Kidney (tissue), 22 donors: ENCODE data around the gene LRRK1. TPM values are rescaled to one million over a fixed set of nuclear protein-coding genes. Genes with fewer than 3 reads are reported as not detected.

ENCODE experiments used
- DNase-seq, 5 donors: peaks; one replicate each; pipeline ENCODE4 v3.0.0-alpha.2; 2013 to 2020
- FAIRE-seq: peaks from 2 replicates; lab custom pipeline; 2012; peaks lifted over from hg19 to GRCh38; lab: Jason Lieb, UNC
- H3K27ac ChIP-seq, 2 donors: one replicate each; pipeline ENCODE4 v1.7.0; 2013; ENCODE audit warnings: low read depth in 2 of 2, low read length in 2 of 2, inconsistent platforms in 1 of 2
- H3K27me3 ChIP-seq: one replicate; pipeline ENCODE4 v1.7.1; 2013; ENCODE audit warnings: low read length, inconsistent platforms; ENCODE audit not compliant: control insufficient read depth, insufficient read depth
- H3K36me3 ChIP-seq, 3 donors: one replicate each; pipeline versions ENCODE4 v1.7.0 to v1.7.1; 2013; ENCODE audit warnings: low read length in 3 of 3, control low read depth in 1 of 3, inconsistent platforms in 1 of 3; ENCODE audit not compliant: insufficient read depth in 3 of 3, control insufficient read depth in 2 of 3
- H3K4me1 ChIP-seq, 3 donors: one replicate each; pipeline versions ENCODE4 v1.7.0 to v1.7.1; 2013; ENCODE audit warnings: low read length in 3 of 3, inconsistent platforms in 1 of 3, low read depth in 1 of 3; ENCODE audit not compliant: control insufficient read depth in 2 of 3, insufficient read depth in 2 of 3
- H3K4me3 ChIP-seq, 3 donors: one replicate each; pipeline versions ENCODE4 v1.7.0 to v1.8.1; 2013; ENCODE audit warnings: low read length in 3 of 3, control low read depth in 1 of 3, inconsistent platforms in 1 of 3
- H3K9ac ChIP-seq, 3 donors: one replicate each; pipeline versions ENCODE4 v1.7.0 to v1.7.1; 2013; ENCODE audit warnings: low read length in 3 of 3, control low read depth in 1 of 3, inconsistent platforms in 1 of 3
- H3K9me3 ChIP-seq, 3 donors: one replicate each; pipeline versions ENCODE4 v1.7.0 to v1.7.1; 2013; ENCODE audit warnings: low read length in 3 of 3, control low read depth in 1 of 3, inconsistent platforms in 1 of 3; ENCODE audit not compliant: control insufficient read depth in 2 of 3, insufficient read depth in 1 of 3
- intact Hi-C: fragments of 100-400 bp; cut with DNase I; formaldehyde crosslinking; loops from one replicate; pipeline ENCODE4 v1.11.1; 2022
- long read RNA-seq, 10 donors: library from polyadenylated mRNA in 1 of 10; unstranded in 1 of 10; transcript quantifications; one replicate each; pipeline ENCODE4 v2.0.0 and lab custom pipeline, GENCODE V29; 2021 to 2026
- polyA plus RNA-seq: library from polyadenylated mRNA; stranded (reverse); fragments of 350-450 nt; fragmentation: Illumina TruSeq; extraction: RNeasy Lipid Tissue Mini Kit (QIAGEN cat#74804); gene quantifications from one replicate; pipeline ENCODE4 v1.2.3, GENCODE V29; 2014; ENCODE audit warnings: low read depth, low replicate concordance; ENCODE audit not compliant: insufficient read depth
- total RNA-seq: library from RNA; stranded (reverse); fragmentation: NEBNext Ultra II Directional; extraction: Animal tissue kit (Norgen Biotek cat#: 25700); gene quantifications from one replicate; pipeline ENCODE4 v1.2.1, GENCODE V29; 2021
- TF ChIP-seq, protein P1 (sequence below): IDR thresholded peaks from 3 replicates; pipeline ENCODE4 v1.5.1; 2012; ENCODE audit warnings: mild to moderate bottlenecking, moderate library complexity, borderline replicate concordance; ENCODE audit not compliant: insufficient read depth; ENCODE audit errors: extremely low read depth
- donor health status: control.
- donor health status: control.
- donor health status: control.
- donor health status: control.
- donor health status: control.
- donor health status: DM: yes; HTN: yes; CAD: no.
- donor health status: Normal renal cell carcinoma (clear cell type).

Gene LRRK1
- total RNA-seq (24.9 TPM), polyA plus RNA-seq (1.1 TPM)
- long read RNA-seq, donor 1, full-length matches to known transcripts = 1 of 1 reads
- long read RNA-seq, donor 1, partial matches to known transcripts = 0 of 1 reads
- long read RNA-seq, donor 1, other reads (novel, unspliced or antisense) = 0 of 1 reads
- long read RNA-seq, donor 2 = 0 reads
- long read RNA-seq, donor 3, partial matches to known transcripts = 0 of 14 reads
- long read RNA-seq, donor 3, other reads (novel, unspliced or antisense) = 14 of 14 reads
- long read RNA-seq, donor 4 = 0 reads
- long read RNA-seq, donor 5 = 0 reads
- long read RNA-seq, donor 6 = 0 reads
- long read RNA-seq, donor 7, partial matches to known transcripts = 11 of 22 reads
- long read RNA-seq, donor 7, other reads (novel, unspliced or antisense) = 11 of 22 reads
- long read RNA-seq, donor 8 = 0 reads
- long read RNA-seq, donor 9 = 0 reads
- long read RNA-seq, donor 10, partial matches to known transcripts = 0 of 21 reads
- long read RNA-seq, donor 10, other reads (novel, unspliced or antisense) = 21 of 21 reads

GRCh38 chr15:100918690-100919480 is at the start of gene LRRK1:
LRRK1 (plus strand) TSS chr15:100919357; CDS start chr15:100924633, 5,276 bp downstream.
- FAIRE-seq (no peak), DNase-seq (peak in 2 of 5 donors; percentile 25 to 55)
- TF ChIP-seq, protein P1, sequence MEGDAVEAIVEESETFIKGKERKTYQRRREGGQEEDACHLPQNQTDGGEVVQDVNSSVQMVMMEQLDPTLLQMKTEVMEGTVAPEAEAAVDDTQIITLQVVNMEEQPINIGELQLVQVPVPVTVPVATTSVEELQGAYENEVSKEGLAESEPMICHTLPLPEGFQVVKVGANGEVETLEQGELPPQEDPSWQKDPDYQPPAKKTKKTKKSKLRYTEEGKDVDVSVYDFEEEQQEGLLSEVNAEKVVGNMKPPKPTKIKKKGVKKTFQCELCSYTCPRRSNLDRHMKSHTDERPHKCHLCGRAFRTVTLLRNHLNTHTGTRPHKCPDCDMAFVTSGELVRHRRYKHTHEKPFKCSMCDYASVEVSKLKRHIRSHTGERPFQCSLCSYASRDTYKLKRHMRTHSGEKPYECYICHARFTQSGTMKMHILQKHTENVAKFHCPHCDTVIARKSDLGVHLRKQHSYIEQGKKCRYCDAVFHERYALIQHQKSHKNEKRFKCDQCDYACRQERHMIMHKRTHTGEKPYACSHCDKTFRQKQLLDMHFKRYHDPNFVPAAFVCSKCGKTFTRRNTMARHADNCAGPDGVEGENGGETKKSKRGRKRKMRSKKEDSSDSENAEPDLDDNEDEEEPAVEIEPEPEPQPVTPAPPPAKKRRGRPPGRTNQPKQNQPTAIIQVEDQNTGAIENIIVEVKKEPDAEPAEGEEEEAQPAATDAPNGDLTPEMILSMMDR = no peak
- H3K4me3 ChIP-seq = peak within 1 kb of the TSS; percentile 59 to 62 (median 59)
- H3K27ac ChIP-seq = no peak within 1 kb of the TSS
- no peaks in the 10 kb centered on the region for H3K4me1 ChIP-seq
- peaks cover 7% of the 10 kb centered on the region for H3K27me3 ChIP-seq
- intact Hi-C loops = loop anchor here (5.0 kb wide), 1 partner anchor 88 kb away; no protein-coding TSS in a partner anchor
- H3K9me3 ChIP-seq = no peaks in the 10 kb centered on the region
- H3K9ac ChIP-seq = peak within 1 kb of the TSS; percentile 41 to 59 (median 47)
- no peaks in the 10 kb centered on the region for H3K36me3 ChIP-seq

GRCh38 chr15:100873029-100873677 is 46.0 kb upstream of the LRRK1 start:
- no peak overlapping the region for H3K4me3 ChIP-seq
- peaks cover 0 to 3% (median 0%) of the 10 kb centered on the region in 3 donors for H3K9me3 ChIP-seq
- H3K4me1 ChIP-seq = no peaks in the 10 kb centered on the region
- peaks cover 2% of the 10 kb centered on the region for H3K27me3 ChIP-seq
- FAIRE-seq = peak; percentile 93
- H3K9ac ChIP-seq = no peak overlapping the region
- peak in 3 of 5 donors; percentile 74 to 92 (median 87) for DNase-seq
- H3K36me3 ChIP-seq = no peaks in the 10 kb centered on the region
- TF ChIP-seq, protein P1 = peak; percentile 88
- intact Hi-C loops = loop anchor here (10.0 kb wide), 1 partner anchor 238 kb away; no protein-coding TSS in a partner anchor
- no peak overlapping the region for H3K27ac ChIP-seq

GRCh38 chr15:100875495-100875894 is 43.7 kb upstream of the LRRK1 start:
- Histone ChIP-seq H3K36me3 (no peaks in the 10 kb centered on the region), H3K4me1 (no peaks in the 10 kb centered on the region), H3K27me3 (peaks cover 8% of the 10 kb centered on the region), H3K9ac (no peak overlapping the region), H3K27ac (no peak overlapping the region), H3K4me3 (no peak overlapping the region), H3K9me3 (no peaks in the 10 kb centered on the region)
- TF ChIP-seq, protein P1 = no peak
- no peak for FAIRE-seq
- no peak for DNase-seq
- intact Hi-C loops = loop anchor here (10.0 kb wide), 1 partner anchor 241 kb away; no protein-coding TSS in a partner anchor
